Measurements from ENCODE around the gene EPHA6.
"Not testable (repeated sequence)": the region's sequence is repeated elsewhere in the genome, so short reads cannot be mapped to it uniquely, and the experiment has no call there.

The EPHA6 gene

DNA sequence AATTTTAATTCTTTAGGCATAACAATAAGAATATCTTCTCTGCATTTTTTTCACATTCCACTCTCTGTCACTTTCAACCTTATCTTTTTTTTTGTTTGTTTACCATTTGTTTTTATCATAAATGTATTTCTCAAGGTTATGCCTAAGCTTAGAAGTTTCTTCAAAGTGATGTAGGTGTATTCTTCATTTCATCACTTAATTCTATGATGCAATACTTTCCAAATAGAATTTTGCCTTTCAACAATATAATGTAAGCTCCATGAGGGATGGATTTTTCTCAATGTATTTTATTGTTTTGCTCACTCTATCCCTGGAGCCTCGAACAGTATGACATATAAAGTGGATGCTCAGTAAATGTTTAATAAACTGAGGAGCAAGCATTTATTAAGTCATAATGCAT lies 444.9 kb downstream of the EPHA6 start:
- H3K4me3 ChIP-seq (ENCODE audit: low read depth, low read length) = no peak overlapping the region
- TF ChIP-seq, protein P1, sequence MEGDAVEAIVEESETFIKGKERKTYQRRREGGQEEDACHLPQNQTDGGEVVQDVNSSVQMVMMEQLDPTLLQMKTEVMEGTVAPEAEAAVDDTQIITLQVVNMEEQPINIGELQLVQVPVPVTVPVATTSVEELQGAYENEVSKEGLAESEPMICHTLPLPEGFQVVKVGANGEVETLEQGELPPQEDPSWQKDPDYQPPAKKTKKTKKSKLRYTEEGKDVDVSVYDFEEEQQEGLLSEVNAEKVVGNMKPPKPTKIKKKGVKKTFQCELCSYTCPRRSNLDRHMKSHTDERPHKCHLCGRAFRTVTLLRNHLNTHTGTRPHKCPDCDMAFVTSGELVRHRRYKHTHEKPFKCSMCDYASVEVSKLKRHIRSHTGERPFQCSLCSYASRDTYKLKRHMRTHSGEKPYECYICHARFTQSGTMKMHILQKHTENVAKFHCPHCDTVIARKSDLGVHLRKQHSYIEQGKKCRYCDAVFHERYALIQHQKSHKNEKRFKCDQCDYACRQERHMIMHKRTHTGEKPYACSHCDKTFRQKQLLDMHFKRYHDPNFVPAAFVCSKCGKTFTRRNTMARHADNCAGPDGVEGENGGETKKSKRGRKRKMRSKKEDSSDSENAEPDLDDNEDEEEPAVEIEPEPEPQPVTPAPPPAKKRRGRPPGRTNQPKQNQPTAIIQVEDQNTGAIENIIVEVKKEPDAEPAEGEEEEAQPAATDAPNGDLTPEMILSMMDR (IDR thresholded peaks at IDR 0.05; ENCODE audit: low read depth, low read length) = no peak

DNA sequence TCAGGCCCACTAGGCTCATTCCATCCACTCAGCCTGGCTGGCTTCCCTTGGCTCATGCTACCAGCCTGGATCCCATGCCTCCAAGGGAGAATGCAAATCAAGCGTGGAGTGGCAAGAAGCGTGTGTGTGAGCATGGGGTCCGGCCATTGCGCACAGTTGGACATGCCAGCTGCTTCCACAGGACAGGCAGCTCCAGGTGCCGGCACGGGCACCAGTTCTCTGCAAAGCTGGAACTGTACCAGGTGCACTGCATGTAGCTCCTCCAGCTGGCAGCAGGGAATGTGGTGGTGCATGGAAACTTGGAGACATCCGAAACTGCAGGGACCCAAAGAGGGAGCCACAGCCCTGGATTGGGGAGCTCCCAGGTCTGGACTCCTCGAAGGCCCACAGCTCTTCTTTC lies 449.8 kb downstream of the EPHA6 start:
- H3K4me3 ChIP-seq (ENCODE audit: low read depth, low read length) = no peak overlapping the region
- TF ChIP-seq, protein P1 (IDR thresholded peaks at IDR 0.05; ENCODE audit: low read depth, low read length) = no peak

DNA sequence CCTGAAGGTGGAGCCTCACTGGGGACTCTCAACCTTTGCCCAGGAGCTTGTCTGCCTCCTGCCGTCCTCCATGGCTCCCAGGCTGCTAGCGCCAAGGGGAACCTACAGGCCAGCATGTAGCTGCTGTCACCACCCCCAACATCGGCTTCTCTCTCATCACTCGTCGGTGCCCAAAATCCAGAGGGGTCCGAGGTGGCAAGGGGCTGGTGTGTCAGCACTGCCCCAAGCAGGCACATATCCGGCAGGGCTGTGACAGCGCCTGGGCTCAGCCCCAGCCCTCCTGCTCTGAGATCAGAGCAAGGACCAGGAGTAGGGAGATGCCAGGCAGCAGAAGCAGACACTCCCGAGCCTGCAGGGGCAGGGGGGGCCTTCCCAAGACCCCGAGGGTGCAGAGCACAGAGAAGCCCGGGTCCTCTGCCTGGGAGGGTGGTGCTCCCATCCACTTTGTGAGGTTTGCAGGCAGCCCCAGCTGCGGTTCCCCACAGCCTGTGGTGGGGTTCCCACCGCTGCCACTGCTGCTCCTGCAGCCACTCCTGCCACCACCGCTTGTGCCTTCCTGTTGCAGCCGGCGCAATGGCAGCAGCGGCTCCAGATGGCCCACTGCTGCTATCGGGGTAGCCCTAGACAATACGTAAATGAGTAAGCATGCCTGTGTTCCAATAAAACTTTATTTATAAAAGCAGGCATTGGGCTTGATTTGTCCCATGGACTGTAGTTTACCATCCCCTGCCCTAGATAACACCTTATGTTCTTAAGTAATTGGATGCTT lies 451.0 kb downstream of the EPHA6 start:
- H3K4me3 ChIP-seq (ENCODE audit: low read depth, low read length) = no peak overlapping the region
- TF ChIP-seq, protein P1 (IDR thresholded peaks at IDR 0.05; ENCODE audit: low read depth, low read length) = no peak

DNA sequence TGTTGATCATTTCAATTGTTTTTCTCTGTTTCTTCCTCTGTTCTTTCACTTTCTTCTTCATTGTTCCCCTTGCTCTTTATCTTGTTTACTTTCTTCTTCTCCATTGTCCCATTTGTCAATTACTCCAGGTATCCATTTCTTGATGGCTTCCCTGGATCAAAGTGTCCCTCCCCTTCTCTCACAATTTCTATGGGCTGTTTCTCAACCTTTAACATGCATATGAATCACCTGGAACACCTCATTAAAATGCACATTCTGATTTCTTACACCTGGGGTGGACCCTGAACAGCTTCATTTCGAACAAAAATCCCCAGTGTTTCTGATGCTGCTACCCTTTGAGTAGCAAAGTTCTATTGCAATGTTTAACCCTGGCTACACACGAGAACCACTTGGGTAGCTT lies 454.8 kb downstream of the EPHA6 start:
- H3K4me3 ChIP-seq (ENCODE audit: low read depth, low read length) = no peak overlapping the region

DNA sequence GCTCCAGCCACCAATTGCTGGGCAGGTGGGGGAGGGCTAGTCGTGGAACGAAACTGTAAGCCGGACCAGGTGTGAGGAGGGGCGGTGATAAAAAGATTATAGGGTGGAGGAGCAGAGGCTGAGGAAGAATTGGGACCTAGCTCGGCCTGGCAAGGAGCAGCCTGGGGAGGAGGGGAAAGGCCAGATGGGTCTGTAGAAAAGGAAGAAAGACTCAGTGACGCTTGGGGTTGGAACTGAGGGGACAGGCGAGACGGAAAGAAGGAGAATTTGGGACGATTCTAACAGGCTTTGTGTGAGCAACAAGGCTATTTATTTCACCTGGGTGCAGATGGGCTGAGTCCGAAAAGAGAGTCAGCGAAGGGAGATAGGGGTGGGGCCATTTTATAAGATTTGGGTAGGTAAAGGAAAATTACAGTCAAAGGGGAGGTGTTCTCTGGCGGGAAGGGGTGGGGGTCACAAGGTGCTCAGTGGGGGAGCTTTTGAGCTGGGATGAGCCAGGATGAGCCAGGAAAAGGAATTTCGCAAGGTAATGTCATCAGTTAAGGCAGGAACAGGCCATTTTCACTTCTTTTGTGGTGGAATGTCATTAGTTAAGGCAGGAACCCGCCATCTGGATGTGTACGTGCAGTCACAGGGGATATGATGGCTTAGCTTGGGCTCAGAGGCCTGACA lies 462.6 kb downstream of the EPHA6 start:
- H3K4me3 ChIP-seq (ENCODE audit: low read depth, low read length) = not testable (repeated sequence)

More for the DNA sequence above, 454.8 kb downstream of the EPHA6 start:
- TF ChIP-seq, protein P1 (IDR thresholded peaks at IDR 0.05; ENCODE audit: low read depth, low read length) = no peak

DNA sequence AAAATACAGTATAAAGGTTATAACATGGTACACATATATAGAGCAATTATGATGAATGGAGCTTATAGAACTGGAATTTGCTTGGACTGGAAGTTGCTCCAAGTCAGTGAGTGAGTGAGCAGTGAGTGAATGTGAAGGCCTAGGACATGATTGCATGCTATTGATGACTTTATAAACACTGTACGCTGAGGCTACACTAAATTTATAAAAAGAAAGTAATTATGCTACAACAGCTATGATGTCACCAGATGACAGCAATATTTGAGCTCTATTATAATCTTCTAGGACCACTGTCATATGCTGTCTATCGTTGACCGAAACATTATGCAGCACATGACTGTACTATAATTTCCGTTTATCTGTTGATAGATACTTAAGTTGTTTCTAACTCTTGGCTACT lies 463.3 kb downstream of the EPHA6 start:
- TF ChIP-seq, protein P1 (IDR thresholded peaks at IDR 0.05; ENCODE audit: low read depth, low read length) = no peak
- no peak overlapping the region for H3K4me3 ChIP-seq (ENCODE audit: low read depth, low read length)

DNA sequence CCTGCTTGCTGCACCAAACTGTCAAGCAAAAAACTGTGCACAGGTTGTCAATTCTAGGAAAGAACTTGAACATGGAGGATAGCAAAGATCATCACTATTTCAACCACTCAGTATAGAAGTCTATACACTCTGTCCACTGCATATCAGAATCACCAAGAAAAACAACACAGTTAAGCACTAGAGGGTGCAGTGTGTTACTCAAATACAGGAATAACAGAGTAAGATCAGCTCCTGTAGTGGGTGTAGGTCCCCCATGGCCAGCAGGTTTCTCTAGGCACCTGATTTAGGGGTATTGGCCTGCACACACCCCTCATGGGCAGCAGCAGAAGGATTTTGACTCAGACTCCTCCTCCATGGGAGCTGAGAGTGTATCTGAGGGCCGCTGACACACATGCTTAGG lies 464.1 kb downstream of the EPHA6 start:
- H3K4me3 ChIP-seq (ENCODE audit: low read depth, low read length) = no peak overlapping the region
- TF ChIP-seq, protein P1 (IDR thresholded peaks at IDR 0.05; ENCODE audit: low read depth, low read length) = no peak
